Measurements from ENCODE around the gene C2orf68. TPM values are rescaled to one million over a fixed set of nuclear protein-coding genes. Genes with fewer than 3 reads are reported as not detected.

The C2orf68 gene
- total and polyA plus RNA-seq, 2 of the 13 experiments (the other 11 are each of a cell fraction or from before 2014, with no cell fraction given) = 47.1 to 77.4 TPM

DNA sequence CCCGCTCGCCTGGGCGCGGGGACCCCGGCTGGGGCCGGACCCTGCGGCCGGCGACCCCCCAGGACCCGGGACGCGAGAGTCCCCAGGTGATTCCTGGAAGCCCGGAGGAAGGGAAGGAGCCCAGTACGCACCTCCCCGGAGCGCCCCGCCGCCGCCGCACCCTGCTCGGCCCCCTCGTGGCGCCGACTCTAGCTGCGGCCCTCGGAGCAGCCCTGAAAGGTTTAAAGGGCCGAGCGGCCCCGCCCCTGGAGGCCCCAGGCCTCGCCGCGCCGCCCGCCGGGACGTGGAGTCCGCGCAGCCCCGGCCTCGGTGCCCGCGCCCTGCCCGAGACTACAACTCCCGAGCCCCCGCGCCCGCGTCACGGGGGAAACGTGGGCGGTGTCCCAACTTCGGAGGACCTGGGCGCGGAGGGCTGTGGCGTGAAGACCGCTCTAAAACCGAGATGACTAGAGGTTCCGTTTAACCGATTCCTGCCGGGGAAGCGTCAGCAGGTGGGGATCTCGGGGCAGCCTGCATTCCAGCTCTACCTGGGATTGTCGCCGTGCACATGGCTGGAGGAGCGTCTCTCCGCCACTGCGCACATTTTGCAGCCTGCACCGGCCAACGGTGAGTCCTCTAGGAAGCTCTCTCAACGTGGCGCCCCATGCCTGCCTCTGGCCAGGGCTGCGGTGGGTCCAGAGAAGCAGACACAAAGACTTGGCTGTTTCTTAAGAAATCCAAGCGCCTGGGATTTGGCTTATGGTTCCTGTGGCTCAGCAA is 9.2 kb downstream of the C2orf68 start, which contains the start of gene TMEM150A (continued):
- TF ChIP-seq, protein P1, sequence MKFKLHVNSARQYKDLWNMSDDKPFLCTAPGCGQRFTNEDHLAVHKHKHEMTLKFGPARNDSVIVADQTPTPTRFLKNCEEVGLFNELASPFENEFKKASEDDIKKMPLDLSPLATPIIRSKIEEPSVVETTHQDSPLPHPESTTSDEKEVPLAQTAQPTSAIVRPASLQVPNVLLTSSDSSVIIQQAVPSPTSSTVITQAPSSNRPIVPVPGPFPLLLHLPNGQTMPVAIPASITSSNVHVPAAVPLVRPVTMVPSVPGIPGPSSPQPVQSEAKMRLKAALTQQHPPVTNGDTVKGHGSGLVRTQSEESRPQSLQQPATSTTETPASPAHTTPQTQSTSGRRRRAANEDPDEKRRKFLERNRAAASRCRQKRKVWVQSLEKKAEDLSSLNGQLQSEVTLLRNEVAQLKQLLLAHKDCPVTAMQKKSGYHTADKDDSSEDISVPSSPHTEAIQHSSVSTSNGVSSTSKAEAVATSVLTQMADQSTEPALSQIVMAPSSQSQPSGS (CRISPR knock-in tag; IDR thresholded peaks at IDR 0.05) = peak; percentile 48
- TF ChIP-seq ELF4 (CRISPR knock-in tag; IDR thresholded peaks at IDR 0.05; ENCODE audit: borderline replicate concordance) (no peak), SP5 (CRISPR knock-in tag; IDR thresholded peaks at IDR 0.05; ENCODE audit: borderline replicate concordance, low read depth) (peak; percentile 23; the same call in 1 of the 2 replicates), MBD4 (IDR thresholded peaks at IDR 0.05; ENCODE audit: borderline replicate concordance, low read length) (no peak), FOSL1 (CRISPR knock-in tag; IDR thresholded peaks at IDR 0.05; ENCODE audit: borderline replicate concordance) (no peak), ZNF251 (CRISPR knock-in tag; IDR thresholded peaks at IDR 0.05) (no peak), MYC (CRISPR knock-in tag; IDR thresholded peaks at IDR 0.05; ENCODE audit: borderline replicate concordance) (peak; percentile 84), ZNF768 (CRISPR knock-in tag; IDR thresholded peaks at IDR 0.05) (no peak; the same call in 1 of the 2 replicates), ZNF713 (CRISPR knock-in tag; IDR thresholded peaks at IDR 0.05) (no peak), SNRNP70 (IDR thresholded peaks at IDR 0.05; ENCODE audit: low read depth, low read length) (no peak), SRY (CRISPR knock-in tag; IDR thresholded peaks at IDR 0.05) (no peak), ZNF33A (CRISPR knock-in tag; IDR thresholded peaks at IDR 0.05; ENCODE audit: borderline replicate concordance) (no peak), RAD51 (IDR thresholded peaks at IDR 0.05; ENCODE audit: borderline replicate concordance) (no peak), WIZ (CRISPR knock-in tag; IDR thresholded peaks at IDR 0.05) (peak; percentile 61; the same call in 1 of the 2 replicates), ZNF792 (CRISPR knock-in tag; IDR thresholded peaks at IDR 0.05) (0 out of 2 replicates have a peak, but pooled peaks have one; percentile 9)
- TF ChIP-seq, protein P2, sequence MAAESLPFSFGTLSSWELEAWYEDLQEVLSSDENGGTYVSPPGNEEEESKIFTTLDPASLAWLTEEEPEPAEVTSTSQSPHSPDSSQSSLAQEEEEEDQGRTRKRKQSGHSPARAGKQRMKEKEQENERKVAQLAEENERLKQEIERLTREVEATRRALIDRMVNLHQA (CRISPR knock-in tag; IDR thresholded peaks at IDR 0.05) = no peak
- TF ChIP-seq, protein P3, sequence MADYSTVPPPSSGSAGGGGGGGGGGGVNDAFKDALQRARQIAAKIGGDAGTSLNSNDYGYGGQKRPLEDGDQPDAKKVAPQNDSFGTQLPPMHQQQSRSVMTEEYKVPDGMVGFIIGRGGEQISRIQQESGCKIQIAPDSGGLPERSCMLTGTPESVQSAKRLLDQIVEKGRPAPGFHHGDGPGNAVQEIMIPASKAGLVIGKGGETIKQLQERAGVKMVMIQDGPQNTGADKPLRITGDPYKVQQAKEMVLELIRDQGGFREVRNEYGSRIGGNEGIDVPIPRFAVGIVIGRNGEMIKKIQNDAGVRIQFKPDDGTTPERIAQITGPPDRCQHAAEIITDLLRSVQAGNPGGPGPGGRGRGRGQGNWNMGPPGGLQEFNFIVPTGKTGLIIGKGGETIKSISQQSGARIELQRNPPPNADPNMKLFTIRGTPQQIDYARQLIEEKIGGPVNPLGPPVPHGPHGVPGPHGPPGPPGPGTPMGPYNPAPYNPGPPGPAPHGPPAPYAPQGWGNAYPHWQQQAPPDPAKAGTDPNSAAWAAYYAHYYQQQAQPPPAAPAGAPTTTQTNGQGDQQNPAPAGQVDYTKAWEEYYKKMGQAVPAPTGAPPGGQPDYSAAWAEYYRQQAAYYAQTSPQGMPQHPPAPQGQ (CRISPR knock-in tag; IDR thresholded peaks at IDR 0.05; ENCODE audit: borderline replicate concordance) = 0 out of 2 replicates have a peak, but pooled peaks have one; percentile 52
- TF ChIP-seq, protein P4, sequence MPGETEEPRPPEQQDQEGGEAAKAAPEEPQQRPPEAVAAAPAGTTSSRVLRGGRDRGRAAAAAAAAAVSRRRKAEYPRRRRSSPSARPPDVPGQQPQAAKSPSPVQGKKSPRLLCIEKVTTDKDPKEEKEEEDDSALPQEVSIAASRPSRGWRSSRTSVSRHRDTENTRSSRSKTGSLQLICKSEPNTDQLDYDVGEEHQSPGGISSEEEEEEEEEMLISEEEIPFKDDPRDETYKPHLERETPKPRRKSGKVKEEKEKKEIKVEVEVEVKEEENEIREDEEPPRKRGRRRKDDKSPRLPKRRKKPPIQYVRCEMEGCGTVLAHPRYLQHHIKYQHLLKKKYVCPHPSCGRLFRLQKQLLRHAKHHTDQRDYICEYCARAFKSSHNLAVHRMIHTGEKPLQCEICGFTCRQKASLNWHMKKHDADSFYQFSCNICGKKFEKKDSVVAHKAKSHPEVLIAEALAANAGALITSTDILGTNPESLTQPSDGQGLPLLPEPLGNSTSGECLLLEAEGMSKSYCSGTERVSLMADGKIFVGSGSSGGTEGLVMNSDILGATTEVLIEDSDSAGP (CRISPR knock-in tag; IDR thresholded peaks at IDR 0.05; ENCODE audit: borderline replicate concordance) = peak; percentile 55; the same call in 1 of the 2 replicates
